ENCODE data around the gene CPT1C. TPM values are rescaled to one million over a fixed set of nuclear protein-coding genes. Genes with fewer than 3 reads are reported as not detected.

Gene CPT1C
- total RNA-seq: 1 to 10 TPM; 1.2 to 2.8 TPM

- H3K36me3 ChIP-seq: peaks cover 13% of the 10 kb centered on the region
- TF ChIP-seq CTCF (IDR thresholded peaks at IDR 0.05): no peak
- H3K27ac ChIP-seq: peak within 1 kb of the TSS; percentile 30 to 43
- H3K4me3 ChIP-seq: peak within 1 kb of the TSS; percentile 36 to 51
- H3K9me3 ChIP-seq: no peaks in the 10 kb centered on the region
- peaks cover 0 to 50% of the 10 kb centered on the region in 2 donors for H3K4me1 ChIP-seq
- DNase-seq (ENCODE audit: low spot score): peak; percentile 82
- H3K27me3 ChIP-seq: no peaks in the 10 kb centered on the region
Observed at GRCh38 chr19:49690656-49691242, at the start of gene CPT1C. CPT1C (plus strand) TSS chr19:49691116; CDS start chr19:49692253, 1,137 bp downstream.

DNA sequence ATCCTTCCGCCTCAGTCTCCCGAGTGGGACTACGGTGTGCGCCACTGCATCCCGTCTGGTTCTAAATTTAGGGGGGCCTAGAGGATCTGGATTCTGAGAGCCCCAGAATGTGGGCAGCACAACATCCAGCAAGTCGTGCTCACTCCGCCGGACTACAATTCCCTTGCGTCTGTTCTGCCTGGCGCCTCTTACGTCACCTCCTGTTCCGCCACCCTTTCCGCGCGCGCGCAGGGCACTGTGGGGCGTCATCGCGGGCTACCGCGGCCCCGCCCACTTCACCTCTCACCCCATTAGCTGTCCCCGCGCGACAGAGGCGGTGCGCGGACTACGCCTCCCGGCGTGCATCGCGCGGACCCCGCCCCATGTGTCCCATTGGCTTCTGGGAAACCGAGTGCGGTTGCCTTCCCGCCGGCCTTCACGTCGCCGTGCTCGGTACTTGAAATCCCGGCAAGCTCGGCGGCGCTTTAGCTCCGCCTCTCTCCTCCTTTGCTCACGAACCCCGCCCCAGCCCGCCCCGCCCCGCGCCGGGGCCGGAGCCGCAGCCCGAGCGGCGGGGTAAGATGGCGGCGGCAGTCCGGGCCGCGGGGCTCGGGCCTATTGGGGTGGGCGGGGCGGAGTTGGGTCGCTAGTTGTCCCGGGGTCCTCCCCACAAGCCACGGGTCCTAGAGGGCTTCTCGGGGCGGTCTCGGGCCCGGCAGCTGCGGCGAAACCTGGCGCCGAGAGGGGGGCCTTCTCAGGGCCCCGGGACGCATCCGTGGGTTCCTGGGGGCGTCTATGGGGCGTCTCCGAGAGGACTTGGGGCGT is 49.0 kb upstream of the CPT1C start, which contains the start of gene SCAF1:
TSS of gene SCAF1 (plus strand) at position 522 of the 804 bp plus-strand sequence. CDS start 2,818 bp downstream, outside the sequence.
- TF ChIP-seq CTCF (IDR thresholded peaks at IDR 0.05): no peak
- peak; percentile 100 for DNase-seq (ENCODE audit: low spot score)
- H3K4me3 ChIP-seq: peak within 1 kb of the TSS; percentile 96 to 97
- H3K27ac ChIP-seq: peak within 1 kb of the TSS; percentile 99 to 100
- H3K36me3 ChIP-seq: peaks cover 9% of the 10 kb centered on the region
- H3K27me3 ChIP-seq: no peaks in the 10 kb centered on the region
- no peaks in the 10 kb centered on the region for H3K9me3 ChIP-seq
- H3K4me1 ChIP-seq: peaks cover 0 to 67% of the 10 kb centered on the region in 2 donors

GRCh38 chr19:49642492-49643035 is 48.4 kb upstream of the CPT1C start:
- no peak for DNase-seq (ENCODE audit: low spot score)
- no peaks in the 10 kb centered on the region for H3K9me3 ChIP-seq
- H3K27ac ChIP-seq: peak overlapping the region; percentile 92 to 99
- peaks cover 16% of the 10 kb centered on the region for H3K36me3 ChIP-seq
- no peaks in the 10 kb centered on the region for H3K27me3 ChIP-seq
- no peak for TF ChIP-seq CTCF (IDR thresholded peaks at IDR 0.05)
- H3K4me1 ChIP-seq: peaks cover 0 to 62% of the 10 kb centered on the region in 2 donors
- H3K4me3 ChIP-seq: peak overlapping the region; percentile 96 to 97

GRCh38 chr19:49643466-49643865 is 47.5 kb upstream of the CPT1C start:
- no peak overlapping the region for H3K27ac ChIP-seq
- H3K4me1 ChIP-seq: peaks cover 0 to 53% of the 10 kb centered on the region in 2 donors
- no peaks in the 10 kb centered on the region for H3K27me3 ChIP-seq

DNA sequence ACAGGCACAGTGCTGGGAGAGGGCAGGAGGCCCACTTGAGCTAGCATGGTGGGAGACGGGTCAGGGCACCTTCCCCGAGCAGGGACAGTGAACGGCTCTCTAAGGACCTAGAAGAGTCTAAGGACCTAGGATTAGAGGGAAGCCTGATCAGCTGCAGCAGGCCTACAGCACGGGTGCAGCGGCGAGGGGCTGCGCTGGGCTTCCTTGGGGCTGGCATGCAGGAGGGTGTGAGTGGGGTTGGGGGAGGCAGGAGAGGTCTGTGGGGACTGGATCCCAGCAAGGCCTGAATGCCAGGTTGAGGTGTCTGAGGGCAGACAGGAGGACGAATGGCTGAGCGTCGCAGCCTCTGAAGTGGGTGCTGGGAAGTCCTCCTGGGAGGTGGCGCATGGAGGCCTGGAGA is 45.3 kb upstream of the CPT1C start:
- DNase-seq (ENCODE audit: low spot score): no peak
- Histone ChIP-seq H3K4me3 (no peak overlapping the region), H3K27me3 (no peaks in the 10 kb centered on the region), H3K36me3 (peaks cover 37% of the 10 kb centered on the region), H3K9me3 (no peaks in the 10 kb centered on the region), H3K4me1 (peaks cover 0 to 41% of the 10 kb centered on the region in 2 donors), H3K27ac (no peak overlapping the region)
- no peak for TF ChIP-seq CTCF (IDR thresholded peaks at IDR 0.05)

More at GRCh38 chr19:49643466-49643865, 47.5 kb upstream of the CPT1C start:
- no peak for TF ChIP-seq CTCF (IDR thresholded peaks at IDR 0.05)
- no peak overlapping the region for H3K4me3 ChIP-seq
- no peak for DNase-seq (ENCODE audit: low spot score)
- no peaks in the 10 kb centered on the region for H3K9me3 ChIP-seq
- H3K36me3 ChIP-seq: peaks cover 18% of the 10 kb centered on the region

All from right atrium auricular region (tissue), 2 donors.